SIG-M5 treated with dmso at 0.1 percent for 504 hours (cell line): Measurements from ENCODE around the gene LNX2.
"Not testable (repeated sequence)": the region's sequence is repeated elsewhere in the genome, so short reads cannot be mapped to it uniquely, and the experiment has no call there.

ENCODE experiments used
- DNase-seq: peaks from one replicate; lab custom pipeline; 2025; ENCODE audit not compliant: unreplicated experiment; lab: John Stamatoyannopoulos, UW

LNX2 gene

GRCh38 chr13:27638001-27638400, 17.7 kb upstream of the LNX2 start:
- no peak for DNase-seq

- no peak for DNase-seq
These were observed 16.9 kb upstream of the LNX2 start for GRCh38 chr13:27637289-27637626.

GRCh38 chr13:27636589-27637288, 16.4 kb upstream of the LNX2 start:
- no peak for DNase-seq

- peak; percentile 76 for DNase-seq
These were observed 14.9 kb upstream of the LNX2 start for GRCh38 chr13:27635266-27635665.

GRCh38 chr13:27634791-27635190, 14.5 kb upstream of the LNX2 start:
- no peak for DNase-seq

GRCh38 chr13:27634231-27634630, 13.9 kb upstream of the LNX2 start:
- no peak for DNase-seq

- no peak for DNase-seq
These were observed 12.3 kb upstream of the LNX2 start for GRCh38 chr13:27632648-27633047.

GRCh38 chr13:27632214-27632613, 11.9 kb upstream of the LNX2 start:
- no peak for DNase-seq

GRCh38 chr13:27631665-27632064, 11.3 kb upstream of the LNX2 start:
- DNase-seq = no peak

GRCh38 chr13:27631156-27631555, 10.8 kb upstream of the LNX2 start:
- DNase-seq = no peak

GRCh38 chr13:27628766-27629165, 8.4 kb upstream of the LNX2 start:
- DNase-seq = not testable (repeated sequence)

GRCh38 chr13:27628081-27628480, 7.8 kb upstream of the LNX2 start:
- no peak for DNase-seq

- DNase-seq = no peak
These were observed 7.1 kb upstream of the LNX2 start for GRCh38 chr13:27627380-27627779.

- DNase-seq = no peak
These were observed 5.5 kb upstream of the LNX2 start for GRCh38 chr13:27625839-27626238.

- DNase-seq = no peak
These were observed 3.7 kb upstream of the LNX2 start for GRCh38 chr13:27624071-27624470.

- no peak for DNase-seq
These were observed 2.6 kb upstream of the LNX2 start for GRCh38 chr13:27622881-27623280.

- no peak for DNase-seq
These were observed 1.9 kb upstream of the LNX2 start for GRCh38 chr13:27622102-27622820.

GRCh38 chr13:27621366-27622101, 1.2 kb upstream of the LNX2 start, which contains the start of gene POLR1D:
TSS of gene POLR1D (plus strand) at chr13:27621892. CDS start at chr13:27621984, 92 bp downstream.
- peak; percentile 80 for DNase-seq

- DNase-seq = peak; percentile 57
These were observed 712 bp upstream of the LNX2 start for GRCh38 chr13:27621116-27621365.

GRCh38 chr13:27619728-27620376, 477 bp downstream of the LNX2 start:
- peak; percentile 51 for DNase-seq

GRCh38 chr13:27619093-27619727, 1.1 kb downstream of the LNX2 start:
- DNase-seq = no peak
